ENCODE data around the gene UBTD2.

DNA sequence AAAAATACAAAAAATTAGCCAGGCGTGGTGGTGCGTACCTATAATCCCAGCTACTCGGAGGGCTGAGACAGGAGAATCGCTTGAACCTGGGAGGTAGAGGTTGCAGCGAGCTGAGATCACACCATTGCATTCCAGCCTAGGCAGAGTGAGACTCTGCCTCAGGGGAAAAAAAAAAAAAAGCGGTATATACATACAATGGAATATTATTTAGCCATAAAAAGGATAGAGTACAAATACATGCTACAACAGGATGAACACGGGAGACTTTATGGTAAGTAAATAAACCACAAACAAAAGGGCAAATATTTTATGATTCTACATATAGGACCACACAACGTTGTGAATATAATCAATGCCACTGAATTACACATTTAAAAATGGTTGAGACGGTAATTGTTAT lies 5.2 kb downstream of the UBTD2 start:
- TF ChIP-seq, protein P1, sequence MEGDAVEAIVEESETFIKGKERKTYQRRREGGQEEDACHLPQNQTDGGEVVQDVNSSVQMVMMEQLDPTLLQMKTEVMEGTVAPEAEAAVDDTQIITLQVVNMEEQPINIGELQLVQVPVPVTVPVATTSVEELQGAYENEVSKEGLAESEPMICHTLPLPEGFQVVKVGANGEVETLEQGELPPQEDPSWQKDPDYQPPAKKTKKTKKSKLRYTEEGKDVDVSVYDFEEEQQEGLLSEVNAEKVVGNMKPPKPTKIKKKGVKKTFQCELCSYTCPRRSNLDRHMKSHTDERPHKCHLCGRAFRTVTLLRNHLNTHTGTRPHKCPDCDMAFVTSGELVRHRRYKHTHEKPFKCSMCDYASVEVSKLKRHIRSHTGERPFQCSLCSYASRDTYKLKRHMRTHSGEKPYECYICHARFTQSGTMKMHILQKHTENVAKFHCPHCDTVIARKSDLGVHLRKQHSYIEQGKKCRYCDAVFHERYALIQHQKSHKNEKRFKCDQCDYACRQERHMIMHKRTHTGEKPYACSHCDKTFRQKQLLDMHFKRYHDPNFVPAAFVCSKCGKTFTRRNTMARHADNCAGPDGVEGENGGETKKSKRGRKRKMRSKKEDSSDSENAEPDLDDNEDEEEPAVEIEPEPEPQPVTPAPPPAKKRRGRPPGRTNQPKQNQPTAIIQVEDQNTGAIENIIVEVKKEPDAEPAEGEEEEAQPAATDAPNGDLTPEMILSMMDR (IDR thresholded peaks at IDR 0.05 in 8 of 11, conservative IDR thresholded peaks at IDR 0.05 in 3 of 11), result no peak
- no peak for TF ChIP-seq POLR2AphosphoS5 (IDR thresholded peaks at IDR 0.05)
